Measurements from ENCODE around the gene SUSD3. TPM values are rescaled to one million over a fixed set of nuclear protein-coding genes. Genes with fewer than 3 reads are reported as not detected.

Gene SUSD3
- total RNA-seq, 1 experiment from 2014 or later = not detected

DNA sequence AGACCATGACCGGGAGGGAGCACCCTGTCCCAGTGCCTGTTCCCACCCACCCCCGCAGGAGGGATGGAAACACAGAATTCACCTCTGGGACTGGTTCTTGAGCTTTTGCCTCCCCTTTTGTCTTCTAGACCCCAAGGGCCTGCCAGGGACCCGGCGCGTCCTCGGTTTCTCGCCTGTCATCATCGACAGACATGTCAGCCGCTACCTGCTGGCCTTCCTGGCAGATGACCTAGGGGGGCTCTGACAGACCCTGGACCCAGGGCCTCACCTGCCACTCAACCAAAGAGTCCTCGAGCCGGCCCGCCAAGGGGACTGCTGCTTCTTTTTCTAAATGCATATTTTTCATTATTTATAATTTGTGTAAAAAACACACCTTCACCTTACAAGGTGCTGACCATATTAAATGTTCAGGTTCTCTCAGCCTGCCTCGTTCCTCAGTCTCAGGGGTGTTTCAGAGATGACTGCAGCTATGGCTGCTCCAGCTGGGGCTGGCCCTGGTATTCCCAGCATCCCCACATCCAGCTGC lies 54.4 kb downstream of the SUSD3 start:
- no peaks in the 10 kb centered on the region for H3K9me3 ChIP-seq (ENCODE audit: low read depth, low read length, poor library complexity, severe bottlenecking)
- intact Hi-C loops (cut with micrococcal nuclease; ENCODE audit: unreplicated experiment) = no loop called here
- H3K27me3 ChIP-seq (replicated peaks; ENCODE audit: insufficient read depth, low read depth, low read length, poor library complexity) = no peaks in the 10 kb centered on the region
- BruUV-seq (replicated peaks) = no TSS peak
- TF ChIP-seq EZH2 (IDR thresholded peaks at IDR 0.05; ENCODE audit: borderline replicate concordance, low read depth, low read length, poor library complexity, severe bottlenecking) = no peak
- TF ChIP-seq, protein P1, sequence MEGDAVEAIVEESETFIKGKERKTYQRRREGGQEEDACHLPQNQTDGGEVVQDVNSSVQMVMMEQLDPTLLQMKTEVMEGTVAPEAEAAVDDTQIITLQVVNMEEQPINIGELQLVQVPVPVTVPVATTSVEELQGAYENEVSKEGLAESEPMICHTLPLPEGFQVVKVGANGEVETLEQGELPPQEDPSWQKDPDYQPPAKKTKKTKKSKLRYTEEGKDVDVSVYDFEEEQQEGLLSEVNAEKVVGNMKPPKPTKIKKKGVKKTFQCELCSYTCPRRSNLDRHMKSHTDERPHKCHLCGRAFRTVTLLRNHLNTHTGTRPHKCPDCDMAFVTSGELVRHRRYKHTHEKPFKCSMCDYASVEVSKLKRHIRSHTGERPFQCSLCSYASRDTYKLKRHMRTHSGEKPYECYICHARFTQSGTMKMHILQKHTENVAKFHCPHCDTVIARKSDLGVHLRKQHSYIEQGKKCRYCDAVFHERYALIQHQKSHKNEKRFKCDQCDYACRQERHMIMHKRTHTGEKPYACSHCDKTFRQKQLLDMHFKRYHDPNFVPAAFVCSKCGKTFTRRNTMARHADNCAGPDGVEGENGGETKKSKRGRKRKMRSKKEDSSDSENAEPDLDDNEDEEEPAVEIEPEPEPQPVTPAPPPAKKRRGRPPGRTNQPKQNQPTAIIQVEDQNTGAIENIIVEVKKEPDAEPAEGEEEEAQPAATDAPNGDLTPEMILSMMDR (conservative IDR thresholded peaks at IDR 0.05; ENCODE audit: low read depth, low read length) = no peak
- H3K4me3 ChIP-seq (ENCODE audit: low read depth, low read length, poor library complexity, severe bottlenecking) = no peak overlapping the region
- no peaks in the 10 kb centered on the region for H3K4me1 ChIP-seq (ENCODE audit: insufficient read depth, low read length, poor library complexity, severe bottlenecking)
- H3K36me3 ChIP-seq (ENCODE audit: insufficient read depth, low read length, poor library complexity, severe bottlenecking) = no peaks in the 10 kb centered on the region
- no peak overlapping the region for H3K27ac ChIP-seq (ENCODE audit: low read depth, low read length, poor library complexity, severe bottlenecking)
- ChIA-PET CTCF (no interaction called here), POLR2A (ENCODE audit: low non-redundant PET) (no interaction called here)
- DNase-seq (ENCODE audit: low spot score) = no peak

DNA sequence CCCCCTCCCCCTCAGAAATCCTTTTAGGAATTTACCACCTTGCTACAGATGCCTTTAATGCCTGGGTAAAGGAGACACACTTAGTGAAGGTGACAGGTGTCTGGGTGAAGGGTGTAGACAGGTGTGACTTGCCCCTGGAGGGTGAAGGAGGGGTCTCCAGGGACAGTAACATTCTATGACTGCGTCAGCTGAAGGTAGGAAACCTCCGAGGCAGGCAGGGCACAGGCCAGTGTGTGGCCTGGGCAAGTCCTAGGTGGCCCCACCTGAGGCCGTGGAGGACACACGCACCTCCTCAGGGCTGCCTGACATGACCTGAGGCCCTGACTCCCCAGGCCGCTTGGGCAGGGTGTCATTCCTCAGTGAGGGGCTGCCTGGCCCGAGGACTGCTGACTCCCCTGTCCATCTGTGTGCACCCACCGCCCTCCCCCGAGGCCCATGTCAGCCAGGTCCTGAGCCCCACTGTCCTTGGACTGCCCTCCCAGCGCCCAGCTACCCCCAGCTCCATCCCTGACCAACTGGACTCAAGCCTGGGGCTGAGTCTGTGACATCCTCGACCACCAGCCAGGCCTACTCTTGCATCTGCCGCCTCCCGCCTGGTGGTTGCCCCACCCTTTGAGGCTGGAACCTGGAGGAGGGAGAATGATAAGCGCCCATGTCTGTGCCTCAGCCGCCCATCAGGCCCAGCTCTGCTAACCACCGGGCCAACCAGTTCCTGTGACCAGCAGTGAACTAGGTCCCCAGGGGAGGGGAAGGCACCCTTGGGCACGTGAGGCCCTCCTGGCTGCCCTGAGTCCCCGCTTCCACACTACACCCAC lies 55.9 kb downstream of the SUSD3 start:
- H3K9me3 ChIP-seq (ENCODE audit: low read depth, low read length, poor library complexity, severe bottlenecking) = no peaks in the 10 kb centered on the region
- no peaks in the 10 kb centered on the region for H3K4me1 ChIP-seq (ENCODE audit: insufficient read depth, low read length, poor library complexity, severe bottlenecking)
- TF ChIP-seq EZH2 (IDR thresholded peaks at IDR 0.05; ENCODE audit: borderline replicate concordance, low read depth, low read length, poor library complexity, severe bottlenecking) = no peak
- TF ChIP-seq, protein P1 (conservative IDR thresholded peaks at IDR 0.05; ENCODE audit: low read depth, low read length) = no peak
- DNase-seq (ENCODE audit: low spot score) = no peak
- H3K4me3 ChIP-seq (ENCODE audit: low read depth, low read length, poor library complexity, severe bottlenecking) = no peak overlapping the region
- no peaks in the 10 kb centered on the region for H3K36me3 ChIP-seq (ENCODE audit: insufficient read depth, low read length, poor library complexity, severe bottlenecking)
- intact Hi-C loops (cut with micrococcal nuclease; ENCODE audit: unreplicated experiment) = no loop called here
- H3K27me3 ChIP-seq (replicated peaks; ENCODE audit: insufficient read depth, low read depth, low read length, poor library complexity) = no peaks in the 10 kb centered on the region
- BruUV-seq (replicated peaks) = no TSS peak
- H3K27ac ChIP-seq (ENCODE audit: low read depth, low read length, poor library complexity, severe bottlenecking) = no peak overlapping the region
- CTCF ChIA-PET = no interaction called here
- POLR2A ChIA-PET (ENCODE audit: low non-redundant PET) = no interaction called here

DNA sequence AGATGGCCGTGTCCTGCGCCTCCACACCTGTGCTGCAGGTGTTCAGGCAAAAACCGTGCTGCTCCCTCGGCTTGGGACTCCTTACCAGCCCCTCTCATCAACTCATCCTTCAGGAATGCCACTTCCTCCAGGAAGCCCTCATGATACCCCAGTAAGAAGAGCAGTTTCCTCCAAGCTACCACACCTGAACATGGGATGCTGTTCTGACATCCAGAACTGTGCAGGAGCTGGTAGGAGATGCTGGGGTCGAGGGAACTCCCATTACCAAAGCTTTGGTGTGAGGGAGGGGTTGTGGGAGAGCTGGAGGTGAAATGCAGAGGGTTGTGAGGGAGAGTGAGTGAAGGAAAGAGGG lies 56.5 kb downstream of the SUSD3 start:
- BruUV-seq (replicated peaks) = no TSS peak
- Histone ChIP-seq H3K27me3 (replicated peaks; ENCODE audit: insufficient read depth, low read depth, low read length, poor library complexity) (no peaks in the 10 kb centered on the region), H3K27ac (ENCODE audit: low read depth, low read length, poor library complexity, severe bottlenecking) (no peak overlapping the region), H3K36me3 (ENCODE audit: insufficient read depth, low read length, poor library complexity, severe bottlenecking) (no peaks in the 10 kb centered on the region), H3K9me3 (ENCODE audit: low read depth, low read length, poor library complexity, severe bottlenecking) (no peaks in the 10 kb centered on the region), H3K4me3 (ENCODE audit: low read depth, low read length, poor library complexity, severe bottlenecking) (no peak overlapping the region), H3K4me1 (ENCODE audit: insufficient read depth, low read length, poor library complexity, severe bottlenecking) (no peaks in the 10 kb centered on the region)
- TF ChIP-seq, protein P1 (conservative IDR thresholded peaks at IDR 0.05; ENCODE audit: low read depth, low read length) = no peak
- TF ChIP-seq EZH2 (IDR thresholded peaks at IDR 0.05; ENCODE audit: borderline replicate concordance, low read depth, low read length, poor library complexity, severe bottlenecking) = no peak
- CTCF ChIA-PET = no interaction called here
- POLR2A ChIA-PET (ENCODE audit: low non-redundant PET) = no interaction called here
- DNase-seq (ENCODE audit: low spot score) = no peak
- intact Hi-C loops (cut with micrococcal nuclease; ENCODE audit: unreplicated experiment) = no loop called here

All from A673 (cell line).